ENCODE results near the gene TIRAP. TPM values are rescaled to one million over a fixed set of nuclear protein-coding genes. Genes with fewer than 3 reads are reported as not detected.

The TIRAP gene
- total and polyA plus RNA-seq, 9 of the 15 experiments (the other 6 are each of a cell fraction or from before 2014, with no cell fraction given), result 0.60 to 8.7 (median 3.7) TPM

GRCh38 chr11:126268708-126269579, 13.9 kb upstream of the TIRAP start, which contains the start of the genes FOXRED1 and SRPRA (continued):
- TF ChIP-seq ZNF511 (CRISPR knock-in tag; IDR thresholded peaks at IDR 0.05), result no peak; the same call in 1 of the 2 replicates
- TF ChIP-seq ZNF76 (CRISPR knock-in tag; IDR thresholded peaks at IDR 0.05; ENCODE audit: borderline replicate concordance), result no peak
- TF ChIP-seq BRF1 (IDR thresholded peaks at IDR 0.05; ENCODE audit: borderline replicate concordance, extremely low read depth, insufficient read length), result no peak
- no peak for TF ChIP-seq SAP30 (IDR thresholded peaks at IDR 0.05; ENCODE audit: borderline replicate concordance, insufficient read depth, low read depth, low read length, poor library complexity, severe bottlenecking)
- no peak for TF ChIP-seq HES1 (IDR thresholded peaks at IDR 0.05; ENCODE audit: low read depth)
- TF ChIP-seq TCF3 (CRISPR knock-in tag; IDR thresholded peaks at IDR 0.05), result no peak
- no peak for TF ChIP-seq TCF7L2 (IDR thresholded peaks at IDR 0.05; ENCODE audit: low read depth, low read length)
- TF ChIP-seq DEAF1 (CRISPR knock-in tag; IDR thresholded peaks at IDR 0.05), result no peak
- no peak for TF ChIP-seq NCOA2 (IDR thresholded peaks at IDR 0.05; ENCODE audit: partially characterized antibody in 2 of 2)
- TF ChIP-seq SMARCB1 (IDR thresholded peaks at IDR 0.05; ENCODE audit: insufficient read length, low read depth), result no peak
- TF ChIP-seq HNRNPL (IDR thresholded peaks at IDR 0.05; ENCODE audit: low read depth, low read length), result no peak
- TF ChIP-seq DMBX1 (CRISPR knock-in tag; IDR thresholded peaks at IDR 0.05; ENCODE audit: borderline replicate concordance), result 0 out of 2 replicates have a peak, but pooled peaks have one; percentile 19
- TF ChIP-seq JUNB (CRISPR knock-in tag; conservative IDR thresholded peaks at IDR 0.05), result no peak
- TF ChIP-seq ZBTB5 (IDR thresholded peaks at IDR 0.05), result no peak
- TF ChIP-seq ZNF174 (CRISPR knock-in tag; IDR thresholded peaks at IDR 0.05), result no peak
- no peak for TF ChIP-seq IFI16 (CRISPR knock-in tag; IDR thresholded peaks at IDR 0.05)
- no peak for TF ChIP-seq MEF2A (IDR thresholded peaks at IDR 0.05; ENCODE audit: control insufficient read depth, low read depth, low read length)

Measured in K562 (cell line).